ENCODE results near the gene MRPL55. TPM values are rescaled to one million over a fixed set of nuclear protein-coding genes. Genes with fewer than 3 reads are reported as not detected.

MRPL55 gene
- total RNA-seq, 1 experiment from 2014 or later = 343 TPM

DNA sequence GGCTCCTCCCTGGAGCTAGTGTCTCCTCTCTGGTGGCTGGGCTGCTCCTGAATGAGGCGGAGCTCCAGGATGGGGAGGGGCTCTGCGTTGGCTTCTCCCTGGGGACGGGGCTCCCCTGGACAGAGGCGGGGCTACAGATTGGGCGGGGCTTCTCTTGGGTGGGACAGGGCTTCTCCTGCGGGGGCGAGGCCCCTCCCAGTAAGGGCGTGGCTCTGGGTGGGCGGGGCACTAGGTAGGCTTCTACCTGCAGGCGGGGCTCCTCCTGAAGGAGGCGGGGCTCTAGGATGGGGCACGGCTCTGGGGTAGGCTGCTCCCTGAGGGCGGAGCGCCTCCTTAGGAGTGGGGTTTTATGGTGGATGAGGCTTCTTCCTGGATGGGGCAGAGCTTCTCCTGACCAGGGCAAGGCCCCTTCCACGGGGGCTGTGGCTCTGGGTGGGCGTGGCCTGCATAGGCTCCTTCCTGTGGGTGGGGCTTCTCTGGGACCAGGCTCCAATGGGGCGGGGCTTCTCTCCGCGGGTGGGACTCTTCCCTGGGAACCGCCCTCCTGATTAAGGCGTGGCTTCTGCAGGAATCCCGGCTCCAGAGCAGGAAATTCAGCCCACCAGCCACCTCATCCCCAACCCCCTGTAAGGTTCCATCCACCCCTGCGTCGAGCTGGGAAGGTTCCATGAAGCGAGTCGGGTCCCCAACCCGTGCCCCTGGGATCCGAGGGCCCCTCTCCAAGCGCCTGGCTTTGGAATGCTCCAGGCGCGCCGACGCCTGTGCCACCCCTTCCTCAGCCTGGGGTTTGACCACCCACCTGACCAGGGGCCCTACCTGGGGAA is 49.3 kb downstream of the MRPL55 start:
- TF ChIP-seq EZH2 (IDR thresholded peaks at IDR 0.05; ENCODE audit: low read length, unreplicated experiment) = no peak
- no peak for TF ChIP-seq EZH2phosphoT487 (IDR thresholded peaks at IDR 0.05; ENCODE audit: borderline replicate concordance, low read length)
- no peak for TF ChIP-seq CTCF (conservative IDR thresholded peaks at IDR 0.05; ENCODE audit: low read depth, low read length)
- ATAC-seq = peak; percentile 68
- H3K27me3 ChIP-seq (ENCODE audit: low read length) = no peaks in the 10 kb centered on the region
- no peaks in the 10 kb centered on the region for H3K36me3 ChIP-seq (ENCODE audit: low read depth, low read length)
- H3K4me3 ChIP-seq (ENCODE audit: low read length) = peak overlapping the region; percentile 58
- no peaks in the 10 kb centered on the region for H3K9me3 ChIP-seq (ENCODE audit: low read length)
- DNase-seq = peak; percentile 94
- H4K20me1 ChIP-seq (ENCODE audit: low read length) = no peaks in the 10 kb centered on the region
- peak overlapping the region; percentile 67 for H2AFZ ChIP-seq (ENCODE audit: low read length)
- H3K9me2 ChIP-seq (replicated peaks; ENCODE audit: low read length) = no peaks in the 10 kb centered on the region
- intact Hi-C loops (cut with micrococcal nuclease) = loop anchor here (5.0 kb wide), 1 partner anchor 58 kb away; no protein-coding TSS in a partner anchor
- H3K4me1 ChIP-seq (ENCODE audit: insufficient read depth, low read length) = peaks cover 8% of the 10 kb centered on the region; the same call in 1 of the 2 replicates
- H3K27ac ChIP-seq (ENCODE audit: low read length) = no peak overlapping the region
- H3K9ac ChIP-seq (ENCODE audit: low read length) = peak overlapping the region; percentile 30
- peaks cover 4% of the 10 kb centered on the region for H3F3A ChIP-seq (ENCODE audit: low read length, unreplicated experiment)
- peak overlapping the region; percentile 73 for H3K4me2 ChIP-seq (ENCODE audit: low read length)
- POLR2A ChIA-PET (ENCODE audit: unreplicated experiment) = interaction anchor here (0.6 kb wide), 2 partner anchors 56 to 115 kb away, joined by 3 read pairs; no protein-coding TSS in a partner anchor
- CTCF ChIA-PET = interaction anchor here (0.6 to 1.0 kb wide), 2 partner anchors 15 to 60 kb away, joined by 3 to 13 read pairs; no protein-coding TSS in a partner anchor
- no peaks in the 10 kb centered on the region for H3K79me2 ChIP-seq (ENCODE audit: low read length)
- no TSS peak for BruUV-seq (replicated peaks)

DNA sequence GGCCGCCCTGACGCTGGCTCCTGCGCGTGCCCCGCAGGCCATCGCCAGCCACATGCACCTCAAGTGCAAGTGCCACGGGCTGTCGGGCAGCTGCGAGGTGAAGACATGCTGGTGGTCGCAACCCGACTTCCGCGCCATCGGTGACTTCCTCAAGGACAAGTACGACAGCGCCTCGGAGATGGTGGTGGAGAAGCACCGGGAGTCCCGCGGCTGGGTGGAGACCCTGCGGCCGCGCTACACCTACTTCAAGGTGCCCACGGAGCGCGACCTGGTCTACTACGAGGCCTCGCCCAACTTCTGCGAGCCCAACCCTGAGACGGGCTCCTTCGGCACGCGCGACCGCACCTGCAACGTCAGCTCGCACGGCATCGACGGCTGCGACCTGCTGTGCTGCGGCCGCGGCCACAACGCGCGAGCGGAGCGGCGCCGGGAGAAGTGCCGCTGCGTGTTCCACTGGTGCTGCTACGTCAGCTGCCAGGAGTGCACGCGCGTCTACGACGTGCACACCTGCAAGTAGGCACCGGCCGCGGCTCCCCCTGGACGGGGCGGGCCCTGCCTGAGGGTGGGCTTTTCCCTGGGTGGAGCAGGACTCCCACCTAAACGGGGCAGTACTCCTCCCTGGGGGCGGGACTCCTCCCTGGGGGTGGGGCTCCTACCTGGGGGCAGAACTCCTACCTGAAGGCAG is 50.0 kb downstream of the MRPL55 start:
- Histone ChIP-seq H3K36me3 (ENCODE audit: low read depth, low read length) (no peaks in the 10 kb centered on the region), H3K79me2 (ENCODE audit: low read length) (no peaks in the 10 kb centered on the region), H3F3A (ENCODE audit: low read length, unreplicated experiment) (peaks cover 4% of the 10 kb centered on the region), H3K9me3 (ENCODE audit: low read length) (no peaks in the 10 kb centered on the region), H2AFZ (ENCODE audit: low read length) (peak overlapping the region; percentile 41), H3K27ac (ENCODE audit: low read length) (no peak overlapping the region), H3K4me3 (ENCODE audit: low read length) (peak overlapping the region; percentile 58), H3K27me3 (ENCODE audit: low read length) (no peaks in the 10 kb centered on the region), H3K4me2 (ENCODE audit: low read length) (peak overlapping the region; percentile 73), H3K9ac (ENCODE audit: low read length) (no peak overlapping the region), H4K20me1 (ENCODE audit: low read length) (no peaks in the 10 kb centered on the region), H3K4me1 (ENCODE audit: insufficient read depth, low read length) (peaks cover 8% of the 10 kb centered on the region; the same call in 1 of the 2 replicates), H3K9me2 (replicated peaks; ENCODE audit: low read length) (no peaks in the 10 kb centered on the region)
- no TSS peak for BruUV-seq (replicated peaks)
- ChIA-PET POLR2A (ENCODE audit: unreplicated experiment) (interaction anchor here (0.6 kb wide), 2 partner anchors 55 to 114 kb away, joined by 3 read pairs; no protein-coding TSS in a partner anchor), CTCF (interaction anchor here (0.6 to 1.0 kb wide), 2 partner anchors 16 to 60 kb away, joined by 3 to 13 read pairs; no protein-coding TSS in a partner anchor)
- ATAC-seq (no peak; the same call in 1 of the 2 replicates), DNase-seq (no peak)
- intact Hi-C loops (cut with micrococcal nuclease) = loop anchor here (5.0 kb wide), 1 partner anchor 57 kb away; no protein-coding TSS in a partner anchor
- no peak for TF ChIP-seq EZH2 (IDR thresholded peaks at IDR 0.05; ENCODE audit: low read length, unreplicated experiment)
- no peak for TF ChIP-seq CTCF (conservative IDR thresholded peaks at IDR 0.05; ENCODE audit: low read depth, low read length)
- TF ChIP-seq EZH2phosphoT487 (IDR thresholded peaks at IDR 0.05; ENCODE audit: borderline replicate concordance, low read length) = no peak
